ENCODE results near the gene UCKL1.

Gene UCKL1

GRCh38 chr20:64001607-64002011, 45.4 kb upstream of the UCKL1 start:
- Histone ChIP-seq H3K36me3 (ENCODE audit: control insufficient read depth, low read length) (peaks cover 67% of the 10 kb centered on the region), H3K4me2 (ENCODE audit: low read length) (peak overlapping the region; percentile 39), H3K4me1 (ENCODE audit: control insufficient read depth, low read length) (peaks cover 64% of the 10 kb centered on the region), H3K27ac (ENCODE audit: low read depth, low read length) (peak overlapping the region; percentile 98), H4K20me1 (ENCODE audit: control insufficient read depth, insufficient read depth, low read depth, low read length) (no peaks in the 10 kb centered on the region), H3K79me2 (ENCODE audit: control insufficient read depth, low read length) (peaks cover 25% of the 10 kb centered on the region), H3K9me3 (ENCODE audit: control insufficient read depth, insufficient read depth, low read length) (no peaks in the 10 kb centered on the region), H3F3A (ENCODE audit: control insufficient read depth, insufficient read depth) (peaks cover 40% of the 10 kb centered on the region), H3K27me3 (ENCODE audit: control insufficient read depth, low read length) (no peaks in the 10 kb centered on the region), H3K4me3 (ENCODE audit: low read length) (peak overlapping the region; percentile 23), H3K9me2 (replicated peaks; ENCODE audit: control insufficient read depth, low read length) (no peaks in the 10 kb centered on the region)
- no peak for TF ChIP-seq CTCF (IDR thresholded peaks at IDR 0.05; ENCODE audit: low read depth, low read length, poor library complexity, severe bottlenecking)
- TF ChIP-seq EZH2phosphoT487 (IDR thresholded peaks at IDR 0.05; ENCODE audit: borderline replicate concordance, low read length) = no peak

DNA sequence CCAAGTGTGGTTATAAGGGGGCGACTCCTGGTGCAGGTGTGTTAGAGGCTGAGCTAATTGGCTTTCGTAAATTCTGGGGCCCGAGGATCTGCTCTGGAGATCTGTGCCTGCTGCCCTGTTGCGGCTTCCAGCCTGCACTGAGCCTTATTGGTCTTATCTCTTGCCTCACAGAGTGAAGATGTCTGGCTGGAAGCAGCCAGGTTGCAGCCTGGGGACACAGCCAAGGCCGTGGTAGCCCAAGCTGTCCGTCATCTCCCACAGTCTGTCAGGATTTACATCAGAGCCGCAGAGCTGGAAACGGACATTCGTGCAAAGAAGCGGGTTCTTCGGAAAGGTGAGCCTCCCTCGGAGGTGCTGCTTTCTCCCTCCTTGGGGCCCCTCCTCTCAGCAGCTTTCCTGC, 44.7 kb upstream of the UCKL1 start:
- TF ChIP-seq EZH2phosphoT487 (IDR thresholded peaks at IDR 0.05; ENCODE audit: borderline replicate concordance, low read length) (no peak), CTCF (IDR thresholded peaks at IDR 0.05; ENCODE audit: low read depth, low read length, poor library complexity, severe bottlenecking) (no peak)
- H3K4me2 ChIP-seq (ENCODE audit: low read length) = peak overlapping the region; percentile 39
- H4K20me1 ChIP-seq (ENCODE audit: control insufficient read depth, insufficient read depth, low read depth, low read length) = no peaks in the 10 kb centered on the region
- peaks cover 57% of the 10 kb centered on the region for H3K4me1 ChIP-seq (ENCODE audit: control insufficient read depth, low read length)
- peak overlapping the region; percentile 98 for H3K27ac ChIP-seq (ENCODE audit: low read depth, low read length)
- peaks cover 20% of the 10 kb centered on the region for H3K79me2 ChIP-seq (ENCODE audit: control insufficient read depth, low read length)
- peaks cover 39% of the 10 kb centered on the region for H3F3A ChIP-seq (ENCODE audit: control insufficient read depth, insufficient read depth)
- H3K4me3 ChIP-seq (ENCODE audit: low read length) = peak overlapping the region; percentile 23
- H3K9me2 ChIP-seq (replicated peaks; ENCODE audit: control insufficient read depth, low read length) = no peaks in the 10 kb centered on the region
- H3K9me3 ChIP-seq (ENCODE audit: control insufficient read depth, insufficient read depth, low read length) = no peaks in the 10 kb centered on the region
- H3K27me3 ChIP-seq (ENCODE audit: control insufficient read depth, low read length) = no peaks in the 10 kb centered on the region
- H3K36me3 ChIP-seq (ENCODE audit: control insufficient read depth, low read length) = peaks cover 68% of the 10 kb centered on the region

DNA sequence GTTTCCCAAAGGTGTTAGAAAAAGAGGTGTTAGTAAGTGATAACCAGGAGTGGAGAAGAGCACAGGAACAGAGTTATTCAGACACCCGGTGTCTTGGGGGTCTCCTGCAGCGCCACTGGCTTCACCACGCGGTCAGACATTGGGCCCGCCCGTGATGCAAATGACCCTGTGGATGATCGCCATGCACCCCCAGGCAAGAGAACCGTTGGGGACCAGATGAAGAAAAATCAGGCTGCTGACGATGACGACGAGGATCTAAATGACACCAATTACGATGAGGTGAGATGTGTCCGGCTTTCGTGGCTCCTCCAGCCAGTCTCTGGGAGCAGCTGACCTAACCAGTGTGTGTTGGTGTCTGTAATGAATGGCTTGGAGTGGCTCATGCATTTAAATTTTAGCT, 26.7 kb upstream of the UCKL1 start:
- Histone ChIP-seq H3K79me2 (ENCODE audit: control insufficient read depth, low read length) (peaks cover 48% of the 10 kb centered on the region), H3K27me3 (ENCODE audit: control insufficient read depth, low read length) (no peaks in the 10 kb centered on the region), H3F3A (ENCODE audit: control insufficient read depth, insufficient read depth) (peaks cover 17% of the 10 kb centered on the region), H3K27ac (ENCODE audit: low read depth, low read length) (no peak overlapping the region), H4K20me1 (ENCODE audit: control insufficient read depth, insufficient read depth, low read depth, low read length) (peaks cover 4% of the 10 kb centered on the region; the same call in 1 of the 2 replicates), H3K36me3 (ENCODE audit: control insufficient read depth, low read length) (peaks cover 55% of the 10 kb centered on the region), H3K4me1 (ENCODE audit: control insufficient read depth, low read length) (peaks cover 40% of the 10 kb centered on the region), H3K4me2 (ENCODE audit: low read length) (no peak overlapping the region), H3K9me3 (ENCODE audit: control insufficient read depth, insufficient read depth, low read length) (no peaks in the 10 kb centered on the region), H3K9me2 (replicated peaks; ENCODE audit: control insufficient read depth, low read length) (no peaks in the 10 kb centered on the region), H3K4me3 (ENCODE audit: low read length) (no peak overlapping the region)
- TF ChIP-seq EZH2phosphoT487 (IDR thresholded peaks at IDR 0.05; ENCODE audit: borderline replicate concordance, low read length) (no peak), CTCF (IDR thresholded peaks at IDR 0.05; ENCODE audit: low read depth, low read length, poor library complexity, severe bottlenecking) (no peak)

All from DOHH2 (cell line).